GM21786 (cell line): ENCODE results near the gene EGFLAM.
A peak's percentile ranks its signal among the peaks of the same experiment; 100 is the strongest.

ENCODE experiments used
- ATAC-seq: cut with Tn5 transposase; IDR thresholded peaks from one replicate; pipeline ENCODE4 v1.9.1; 2021; ENCODE audit not compliant: unreplicated experiment

The EGFLAM gene

GRCh38 chr5:38265546-38266179 is 7.3 kb downstream of the EGFLAM start:
- peak; percentile 90 for ATAC-seq

GRCh38 chr5:38267372-38267771 is 9.0 kb downstream of the EGFLAM start:
- no peak for ATAC-seq

DNA sequence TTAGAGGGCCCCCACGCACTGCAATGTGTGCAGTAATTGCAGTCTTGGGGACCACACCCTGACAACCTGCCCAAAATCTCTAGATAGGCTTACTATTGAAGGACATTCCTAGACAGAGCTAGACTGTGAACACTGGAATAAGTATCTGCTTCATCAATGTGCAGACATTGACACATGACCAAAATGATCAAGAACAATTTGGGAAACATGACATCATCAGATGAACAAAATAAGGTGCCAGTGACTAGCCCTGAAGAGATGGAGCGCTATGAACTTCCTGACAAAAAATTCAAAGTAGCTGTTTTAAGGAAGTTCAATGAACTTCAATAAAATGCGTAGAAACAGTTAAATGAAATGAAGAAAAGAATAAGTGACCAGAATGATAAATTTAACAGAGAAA is 15.3 kb downstream of the EGFLAM start:
- no peak for ATAC-seq

GRCh38 chr5:38274370-38274769 is 16.0 kb downstream of the EGFLAM start:
- no peak for ATAC-seq

DNA sequence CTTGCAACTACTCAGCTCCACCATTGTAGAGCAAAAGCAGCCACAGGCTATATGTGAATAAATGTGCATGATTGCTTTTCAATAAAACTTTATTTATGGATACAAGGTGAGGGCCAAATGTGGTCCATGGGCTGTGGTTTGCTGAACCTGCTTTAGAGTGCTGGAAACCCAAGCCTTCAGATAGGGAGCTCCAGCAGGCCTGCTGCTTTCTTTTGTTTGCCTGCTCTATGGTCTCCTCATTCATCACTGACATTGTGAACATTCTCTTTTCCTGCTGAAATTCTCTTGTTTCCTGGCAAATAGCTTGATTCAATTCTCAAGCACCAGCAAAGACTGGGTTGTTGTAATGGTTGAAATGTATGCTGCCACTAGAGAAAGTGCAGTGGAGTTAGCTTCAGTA is 26.0 kb downstream of the EGFLAM start:
- no peak for ATAC-seq

- no peak for ATAC-seq
These were observed 26.9 kb downstream of the EGFLAM start for GRCh38 chr5:38285226-38285625.

- ATAC-seq, result no peak
These were observed 27.6 kb downstream of the EGFLAM start for GRCh38 chr5:38286002-38286401.

- ATAC-seq, result no peak
These were observed 28.8 kb downstream of the EGFLAM start for GRCh38 chr5:38287124-38287523.

GRCh38 chr5:38289457-38289856 is 31.1 kb downstream of the EGFLAM start:
- no peak for ATAC-seq

GRCh38 chr5:38290028-38290653 is 31.8 kb downstream of the EGFLAM start:
- ATAC-seq, result no peak

GRCh38 chr5:38291355-38291754 is 33.0 kb downstream of the EGFLAM start:
- no peak for ATAC-seq

GRCh38 chr5:38292228-38292627 is 33.9 kb downstream of the EGFLAM start:
- no peak for ATAC-seq

DNA sequence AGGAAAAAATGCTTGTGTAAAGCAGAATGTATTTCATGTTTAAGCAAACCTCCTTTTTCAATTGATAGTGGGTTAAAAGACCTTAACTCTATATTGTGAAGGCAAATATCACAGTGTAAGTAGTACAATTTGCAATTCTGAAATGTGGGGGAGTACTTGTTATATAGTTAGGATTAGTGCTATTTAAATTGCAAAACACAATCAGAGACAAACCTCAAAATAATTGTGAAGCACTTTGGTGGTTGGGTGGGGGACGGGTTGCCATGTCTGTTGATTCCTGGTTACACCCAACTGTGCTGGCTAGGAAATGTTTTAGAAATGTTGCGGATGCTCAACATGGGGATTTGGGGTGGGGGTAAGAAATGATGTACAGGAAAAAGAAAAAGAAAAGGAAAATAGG is 37.4 kb downstream of the EGFLAM start:
- no peak for ATAC-seq

GRCh38 chr5:38297830-38298608 is 39.7 kb downstream of the EGFLAM start:
- no peak for ATAC-seq

GRCh38 chr5:38299585-38299984 is 41.2 kb downstream of the EGFLAM start:
- no peak for ATAC-seq

GRCh38 chr5:38305148-38305547 is 46.8 kb downstream of the EGFLAM start:
- ATAC-seq, result no peak

- no peak for ATAC-seq
These were observed 49.5 kb downstream of the EGFLAM start for GRCh38 chr5:38307845-38308244.

DNA sequence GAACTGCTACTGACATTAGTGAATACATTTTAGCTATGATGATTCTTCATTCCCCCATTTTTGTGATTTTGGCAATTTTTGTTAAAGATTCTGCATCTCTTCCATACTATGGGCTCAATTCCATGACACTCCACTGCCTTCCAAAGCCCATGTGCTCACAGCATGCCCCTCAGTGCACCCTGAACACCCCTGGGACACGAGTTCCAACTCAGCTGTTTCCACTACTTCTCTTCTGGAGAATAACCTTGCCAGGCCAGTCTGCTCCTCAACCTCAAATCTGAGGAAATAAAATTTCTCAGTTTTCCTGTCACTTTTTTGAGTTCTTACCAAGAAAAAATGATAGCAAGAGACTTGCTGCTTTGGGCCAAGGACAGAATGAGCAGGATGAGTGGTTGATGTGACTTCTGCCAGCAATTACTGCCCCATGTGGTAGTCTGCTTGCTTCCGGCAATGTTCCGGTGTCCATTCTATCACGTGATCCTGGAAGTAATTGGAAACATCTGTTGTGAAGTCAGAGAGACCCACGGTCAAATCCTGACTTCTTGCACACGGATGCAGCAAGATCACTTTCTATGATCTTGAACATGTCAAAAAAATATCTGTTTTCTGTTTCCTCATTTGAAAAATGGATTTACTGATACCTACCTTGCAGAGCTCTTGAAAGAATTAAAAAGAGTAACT is 58.3 kb downstream of the EGFLAM start:
- no peak for ATAC-seq

GRCh38 chr5:38317868-38318267 is 59.5 kb downstream of the EGFLAM start:
- ATAC-seq, result no peak

- ATAC-seq, result no peak
These were observed 61.1 kb downstream of the EGFLAM start for GRCh38 chr5:38319491-38319890.

- no peak for ATAC-seq
These were observed 63.6 kb downstream of the EGFLAM start for GRCh38 chr5:38321978-38322377.
